Stimulated activated CD4-positive, alpha-beta T cell treated with anti-CD3 and anti-CD28 coated beads, Interleukin-2, amount 100 ng/mL, for 48 hours (primary cell): ENCODE data around the gene TBXAS1.

Source experiments
- DNase-seq, 2 donors: peaks; one replicate each; pipeline ENCODE4 v3.0.0-alpha.2; 2020

Gene TBXAS1

DNA sequence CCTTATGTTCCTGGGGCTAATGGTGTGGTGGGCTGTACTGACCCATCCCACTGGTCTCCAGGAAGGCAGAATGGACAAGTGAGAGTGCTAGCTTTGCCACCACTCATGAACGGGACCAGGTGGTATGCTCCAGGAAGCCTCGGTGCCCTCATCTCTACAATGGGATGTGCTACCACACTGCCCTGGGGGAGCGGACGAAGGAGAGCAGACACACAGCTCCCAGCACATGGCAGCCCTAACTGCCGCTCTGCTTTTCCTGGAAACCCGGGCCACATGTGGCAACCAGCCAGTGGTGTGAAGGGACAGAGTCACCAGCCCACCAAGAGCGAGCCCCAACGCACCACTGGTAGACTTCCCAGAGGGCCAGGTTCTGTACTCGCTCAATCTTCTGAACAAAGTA lies 197.9 kb downstream of the TBXAS1 start:
- no peak for DNase-seq

DNA sequence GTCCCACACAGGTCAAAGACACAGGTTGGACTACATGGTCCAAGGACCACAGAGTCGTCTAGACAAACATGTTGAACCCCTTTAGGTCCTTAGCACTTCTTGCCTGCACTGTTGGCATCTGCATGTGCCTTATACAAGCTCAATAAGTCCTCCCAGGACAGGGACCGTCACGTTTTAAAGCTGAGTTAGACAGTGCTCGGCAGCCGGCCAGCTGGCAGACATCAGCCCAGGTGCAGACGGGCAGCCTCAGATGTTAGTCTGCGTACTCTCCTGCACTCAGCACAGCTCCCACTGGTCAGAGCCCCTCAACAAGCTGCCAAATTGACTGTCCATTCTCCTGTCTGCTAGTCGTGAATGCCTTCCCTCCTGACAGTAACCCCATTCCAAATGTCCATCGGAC lies 198.8 kb downstream of the TBXAS1 start:
- no peak for DNase-seq

DNA sequence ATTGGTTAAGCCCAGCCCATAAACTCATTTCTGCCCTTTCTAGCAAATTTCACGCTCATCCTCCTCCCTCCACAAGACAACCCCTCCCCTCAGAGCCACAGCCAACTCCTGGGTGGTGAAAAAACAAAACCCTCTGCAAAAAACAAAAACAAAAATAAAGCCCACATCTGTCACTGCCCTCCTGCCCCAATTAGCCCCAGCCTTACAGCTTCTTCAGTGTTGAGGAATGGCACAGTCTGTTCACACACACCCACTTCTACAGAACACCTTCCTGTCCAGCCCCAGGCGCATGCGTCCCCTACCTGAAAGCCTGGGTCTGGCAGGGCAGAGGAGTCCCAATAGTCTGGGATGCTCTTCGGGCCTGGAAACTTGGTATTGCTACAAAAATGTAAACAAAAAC lies 199.2 kb downstream of the TBXAS1 start:
- DNase-seq, result no peak

DNA sequence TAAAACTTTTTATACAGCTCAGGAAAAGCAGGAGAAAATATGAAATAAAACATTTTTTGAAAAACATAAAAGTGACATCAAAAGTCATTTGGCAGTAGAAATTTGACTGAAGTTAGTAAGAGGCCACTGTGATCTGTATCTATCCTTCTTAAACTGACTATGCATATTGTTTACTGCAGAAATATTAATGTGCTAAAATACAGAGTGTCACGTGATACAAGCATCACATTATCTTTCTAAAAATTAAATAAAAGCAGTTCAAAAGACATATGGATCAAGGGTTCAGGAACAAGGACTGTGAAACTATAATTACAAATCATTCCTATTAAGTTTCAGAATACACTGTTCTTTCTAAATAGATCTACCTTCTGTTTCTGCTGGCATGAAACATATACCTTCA lies 200.0 kb downstream of the TBXAS1 start:
- no peak for DNase-seq

- no peak for DNase-seq
Observed at GRCh38 chr7:140031364-140031763, 202.3 kb downstream of the TBXAS1 start.

DNA sequence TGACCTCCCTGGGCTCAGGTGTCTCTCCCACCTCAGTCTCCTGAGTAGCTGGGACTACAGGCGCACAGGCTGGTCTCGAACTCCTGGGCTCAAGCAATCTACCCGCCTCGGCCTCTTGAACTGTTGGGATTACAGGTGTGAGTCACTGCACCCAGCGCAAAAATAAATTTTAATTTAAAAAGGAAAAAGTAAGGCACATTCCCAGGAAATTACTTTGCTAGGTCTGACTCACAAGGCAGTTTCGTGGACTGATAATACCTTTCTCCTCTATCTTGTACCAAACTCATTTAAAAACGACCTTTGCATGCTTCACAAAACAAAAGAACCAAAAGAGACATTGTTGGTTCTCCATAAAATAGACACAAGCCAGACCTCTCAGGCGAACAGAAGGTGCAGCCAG lies 204.0 kb downstream of the TBXAS1 start:
- no peak for DNase-seq

- no peak for DNase-seq
Observed at GRCh38 chr7:140033779-140034363, 204.8 kb downstream of the TBXAS1 start.

- no peak for DNase-seq
Observed at GRCh38 chr7:140034421-140034820, 205.4 kb downstream of the TBXAS1 start.

- DNase-seq, result no peak
Observed at GRCh38 chr7:140035400-140036223, 206.5 kb downstream of the TBXAS1 start.

DNA sequence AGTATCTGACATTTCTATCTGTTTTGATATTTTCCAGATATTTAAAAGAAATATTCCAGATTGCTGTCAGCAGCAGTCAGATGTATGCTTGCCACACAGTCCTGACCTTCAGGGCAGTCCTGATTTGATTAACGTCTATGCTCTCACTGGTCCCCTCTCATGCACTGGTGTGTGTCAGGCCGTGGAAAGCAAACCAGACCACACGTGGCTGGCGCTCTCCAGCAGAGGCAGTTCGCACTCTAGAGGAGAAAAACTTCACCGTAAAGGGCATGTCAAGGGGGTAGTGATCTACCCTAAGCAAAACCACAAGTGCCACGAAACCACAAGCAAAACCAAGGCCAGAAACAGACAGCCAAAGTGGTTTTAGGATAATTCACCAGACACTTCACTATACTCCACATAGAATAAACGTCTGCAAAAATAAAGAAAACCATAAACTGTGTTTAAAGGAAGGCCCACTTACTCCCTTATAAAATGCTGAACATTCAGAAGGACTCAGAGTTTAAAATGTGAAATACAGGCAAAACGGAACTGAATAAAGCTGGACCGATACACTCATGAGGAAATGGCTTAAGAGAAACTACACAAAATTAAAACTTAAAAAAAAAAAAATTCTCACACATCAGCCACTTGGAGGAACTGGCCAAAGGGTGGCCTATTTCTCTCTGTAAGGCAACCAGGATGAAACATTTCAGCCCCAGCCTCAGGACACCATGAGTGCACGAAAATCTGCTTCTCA lies 207.3 kb downstream of the TBXAS1 start:
- DNase-seq, result no peak

- DNase-seq, result no peak
Observed at GRCh38 chr7:140039066-140039465, 210.0 kb downstream of the TBXAS1 start.

GRCh38 chr7:140039896-140040295 lies 210.8 kb downstream of the TBXAS1 start:
- no peak for DNase-seq

GRCh38 chr7:140041659-140042385 lies 212.8 kb downstream of the TBXAS1 start:
- no peak for DNase-seq

- DNase-seq, result no peak
Observed at GRCh38 chr7:140042386-140042670, 213.3 kb downstream of the TBXAS1 start.

- DNase-seq, result no peak
Observed at GRCh38 chr7:140044251-140044650, 215.2 kb downstream of the TBXAS1 start.

DNA sequence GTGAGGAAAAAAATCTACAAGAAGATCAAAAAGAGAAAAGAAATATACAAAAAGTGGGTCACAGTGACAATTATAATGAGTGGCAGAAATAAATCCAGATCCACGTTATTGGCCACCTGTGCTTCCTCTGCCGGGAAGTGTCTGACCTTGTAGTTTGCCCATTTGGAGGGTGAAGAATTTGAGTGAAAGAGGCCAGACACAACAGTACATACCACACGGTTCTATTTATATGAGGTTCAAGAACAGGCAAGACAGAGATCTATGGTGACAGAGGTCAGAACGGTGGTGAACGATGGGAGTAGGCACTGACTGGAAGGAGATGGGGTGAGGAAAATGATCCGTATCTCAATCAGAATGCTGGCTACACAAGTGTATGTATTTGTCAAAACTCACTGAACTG lies 216.6 kb downstream of the TBXAS1 start:
- DNase-seq, result no peak

GRCh38 chr7:140047197-140047596 lies 218.1 kb downstream of the TBXAS1 start:
- DNase-seq, result no peak

GRCh38 chr7:140048138-140048537 lies 219.1 kb downstream of the TBXAS1 start:
- no peak for DNase-seq

GRCh38 chr7:140048989-140049338 lies 219.9 kb downstream of the TBXAS1 start:
- no peak for DNase-seq

- DNase-seq, result no peak
Observed at GRCh38 chr7:140049339-140050024, 220.4 kb downstream of the TBXAS1 start.

DNA sequence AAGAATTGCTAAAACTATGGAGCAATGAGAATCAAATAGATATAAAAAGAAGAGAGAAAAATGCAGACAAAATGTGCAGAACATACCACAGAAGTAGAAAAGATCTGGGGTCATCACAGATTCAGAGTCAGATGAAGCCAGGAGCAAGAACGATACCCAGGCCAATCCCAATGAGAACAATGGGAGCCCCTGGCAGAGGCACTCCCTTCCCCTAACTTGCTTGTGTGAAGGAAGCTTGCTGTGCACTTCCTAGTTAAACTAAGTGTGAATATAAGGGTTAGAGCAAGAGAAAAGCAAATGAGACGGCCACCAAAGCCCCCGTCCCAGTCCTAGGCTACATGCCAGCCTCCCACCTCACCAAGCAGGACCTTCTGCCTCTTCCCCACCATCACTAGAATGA lies 221.0 kb downstream of the TBXAS1 start:
- DNase-seq, result no peak

DNA sequence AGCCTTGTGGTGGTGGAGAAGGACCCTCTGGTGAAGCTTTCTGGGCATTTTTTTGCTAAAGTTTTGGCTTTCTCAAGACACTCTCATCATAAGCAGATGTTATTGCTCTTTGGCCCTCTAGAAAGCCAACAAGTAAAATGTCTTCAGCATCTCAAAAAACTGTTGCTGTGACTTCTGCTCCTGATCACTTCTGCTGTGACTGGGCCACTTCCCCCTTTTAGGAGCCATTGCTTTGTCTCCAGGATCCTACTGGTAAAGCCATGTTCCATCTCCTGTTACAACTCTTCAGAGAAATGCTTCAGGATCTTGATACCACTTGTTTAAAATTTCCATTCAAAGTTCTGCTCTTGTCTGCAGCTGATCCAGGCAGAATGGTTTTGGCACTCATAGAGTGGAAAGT lies 222.8 kb downstream of the TBXAS1 start:
- no peak for DNase-seq
